ENCODE data around the gene C16orf89. TPM values are rescaled to one million over a fixed set of nuclear protein-coding genes. Genes with fewer than 3 reads are reported as not detected.
"Not testable (repeated sequence)": the region's sequence is repeated elsewhere in the genome, so short reads cannot be mapped to it uniquely, and the experiment has no call there.

Gene C16orf89
- total and polyA plus RNA-seq, 9 donors = 0.17 to 5.4 (median 0.39) TPM; not detected in 1

- not testable (repeated sequence) for H3K27ac ChIP-seq (ENCODE audit: low read length); DNase-seq; H3K4me1 ChIP-seq (ENCODE audit: control insufficient read depth, insufficient read depth, low read length); H3K4me3 ChIP-seq (ENCODE audit: low read length); H3K9me3 ChIP-seq (replicated peaks; ENCODE audit: control insufficient read depth, low read depth, low read length); H3K27me3 ChIP-seq (ENCODE audit: control insufficient read depth, insufficient read depth, low read length)
- 85% methylated on average over 8 of the region's 11 CpGs for WGBS (ENCODE audit: insufficient coverage)
- peaks cover 18% of the 10 kb centered on the region for H3K36me3 ChIP-seq (ENCODE audit: control insufficient read depth, insufficient read depth, low read length)
Measured at GRCh38 chr16:5084099-5084731, 18.5 kb upstream of the C16orf89 start.

GRCh38 chr16:5083646-5084045 is 17.9 kb upstream of the C16orf89 start:
- not testable (repeated sequence) for H3K4me3 ChIP-seq (ENCODE audit: low read length); H3K27me3 ChIP-seq (ENCODE audit: control insufficient read depth, insufficient read depth, low read length); H3K9me3 ChIP-seq (replicated peaks; ENCODE audit: control insufficient read depth, low read depth, low read length); DNase-seq; H3K4me1 ChIP-seq (ENCODE audit: control insufficient read depth, insufficient read depth, low read length); H3K27ac ChIP-seq (ENCODE audit: low read length)
- 82% methylated on average over 7 of the region's 9 CpGs for WGBS (ENCODE audit: insufficient coverage)
- H3K36me3 ChIP-seq (ENCODE audit: control insufficient read depth, insufficient read depth, low read length) = peaks cover 23% of the 10 kb centered on the region

- 88% methylated on average over 3 of the region's 9 CpGs for WGBS (ENCODE audit: insufficient coverage)
- H3K27ac ChIP-seq (ENCODE audit: low read length); H3K9me3 ChIP-seq (replicated peaks; ENCODE audit: control insufficient read depth, low read depth, low read length); H3K27me3 ChIP-seq (ENCODE audit: control insufficient read depth, insufficient read depth, low read length); DNase-seq; H3K4me3 ChIP-seq (ENCODE audit: low read length); H3K4me1 ChIP-seq (ENCODE audit: control insufficient read depth, insufficient read depth, low read length): not testable (repeated sequence)
- peaks cover 41% of the 10 kb centered on the region for H3K36me3 ChIP-seq (ENCODE audit: control insufficient read depth, insufficient read depth, low read length)
Measured at GRCh38 chr16:5080996-5081395, 15.2 kb upstream of the C16orf89 start.

GRCh38 chr16:5080461-5080860 is 14.7 kb upstream of the C16orf89 start:
- H3K4me3 ChIP-seq (ENCODE audit: low read length); H3K9me3 ChIP-seq (replicated peaks; ENCODE audit: control insufficient read depth, low read depth, low read length); DNase-seq; H3K27ac ChIP-seq (ENCODE audit: low read length); H3K4me1 ChIP-seq (ENCODE audit: control insufficient read depth, insufficient read depth, low read length); H3K27me3 ChIP-seq (ENCODE audit: control insufficient read depth, insufficient read depth, low read length): not testable (repeated sequence)
- peaks cover 46% of the 10 kb centered on the region for H3K36me3 ChIP-seq (ENCODE audit: control insufficient read depth, insufficient read depth, low read length)
- WGBS (ENCODE audit: insufficient coverage) = 91% methylated on average over 8 of the region's 12 CpGs

GRCh38 chr16:5078626-5079025 is 12.9 kb upstream of the C16orf89 start:
- Histone ChIP-seq H3K9me3 (replicated peaks; ENCODE audit: control insufficient read depth, low read depth, low read length) (no peaks in the 10 kb centered on the region), H3K36me3 (ENCODE audit: control insufficient read depth, insufficient read depth, low read length) (peaks cover 50% of the 10 kb centered on the region), H3K27me3 (ENCODE audit: control insufficient read depth, insufficient read depth, low read length) (no peaks in the 10 kb centered on the region), H3K27ac (ENCODE audit: low read length) (no peak overlapping the region), H3K4me1 (ENCODE audit: control insufficient read depth, insufficient read depth, low read length) (no peaks in the 10 kb centered on the region), H3K4me3 (ENCODE audit: low read length) (no peak overlapping the region)
- 98% methylated on average over 14 of the region's 17 CpGs for WGBS (ENCODE audit: insufficient coverage)
- DNase-seq = no peak

- Histone ChIP-seq H3K36me3 (ENCODE audit: control insufficient read depth, insufficient read depth, low read length) (peaks cover 46% of the 10 kb centered on the region), H3K4me1 (ENCODE audit: control insufficient read depth, insufficient read depth, low read length) (peaks cover 8% of the 10 kb centered on the region), H3K27ac (ENCODE audit: low read length) (no peak overlapping the region), H3K4me3 (ENCODE audit: low read length) (no peak overlapping the region), H3K9me3 (replicated peaks; ENCODE audit: control insufficient read depth, low read depth, low read length) (no peaks in the 10 kb centered on the region), H3K27me3 (ENCODE audit: control insufficient read depth, insufficient read depth, low read length) (no peaks in the 10 kb centered on the region)
- 93% methylated on average over 13 of the region's 13 CpGs for whole genome bisulfite sequencing (ENCODE audit: insufficient coverage)
- DNase-seq = no peak
Measured at GRCh38 chr16:5077304-5077703, 11.5 kb upstream of the C16orf89 start.

- DNase-seq = no peak
- Histone ChIP-seq H3K27me3 (ENCODE audit: control insufficient read depth, insufficient read depth, low read length) (no peaks in the 10 kb centered on the region), H3K27ac (ENCODE audit: low read length) (no peak overlapping the region), H3K4me1 (ENCODE audit: control insufficient read depth, insufficient read depth, low read length) (peaks cover 16% of the 10 kb centered on the region), H3K4me3 (ENCODE audit: low read length) (no peak overlapping the region), H3K36me3 (ENCODE audit: control insufficient read depth, insufficient read depth, low read length) (peaks cover 46% of the 10 kb centered on the region), H3K9me3 (replicated peaks; ENCODE audit: control insufficient read depth, low read depth, low read length) (no peaks in the 10 kb centered on the region)
- 70% methylated on average over 4 of the region's 5 CpGs for whole genome bisulfite sequencing (ENCODE audit: insufficient coverage)
Measured at GRCh38 chr16:5075637-5076036, 9.9 kb upstream of the C16orf89 start.

GRCh38 chr16:5073771-5074170 is 8.0 kb upstream of the C16orf89 start:
- Histone ChIP-seq H3K4me1 (ENCODE audit: control insufficient read depth, insufficient read depth, low read length) (peaks cover 16% of the 10 kb centered on the region), H3K36me3 (ENCODE audit: control insufficient read depth, insufficient read depth, low read length) (peaks cover 39% of the 10 kb centered on the region)
- not testable (repeated sequence) for H3K9me3 ChIP-seq (replicated peaks; ENCODE audit: control insufficient read depth, low read depth, low read length); H3K4me3 ChIP-seq (ENCODE audit: low read length); H3K27ac ChIP-seq (ENCODE audit: low read length); DNase-seq; H3K27me3 ChIP-seq (ENCODE audit: control insufficient read depth, insufficient read depth, low read length)
- WGBS (ENCODE audit: insufficient coverage) = 97% methylated on average over 7 of the region's 15 CpGs

- no peak overlapping the region for H3K4me3 ChIP-seq (ENCODE audit: low read length)
- peaks cover 16% of the 10 kb centered on the region for H3K4me1 ChIP-seq (ENCODE audit: control insufficient read depth, insufficient read depth, low read length)
- no peak overlapping the region for H3K27ac ChIP-seq (ENCODE audit: low read length)
- no peaks in the 10 kb centered on the region for H3K27me3 ChIP-seq (ENCODE audit: control insufficient read depth, insufficient read depth, low read length)
- no peaks in the 10 kb centered on the region for H3K9me3 ChIP-seq (replicated peaks; ENCODE audit: control insufficient read depth, low read depth, low read length)
- peaks cover 35% of the 10 kb centered on the region for H3K36me3 ChIP-seq (ENCODE audit: control insufficient read depth, insufficient read depth, low read length)
- no peak for DNase-seq
- no CpG with 5 or more reads among the region's 2 CpGs for WGBS (ENCODE audit: insufficient coverage)
Measured at GRCh38 chr16:5073279-5073629, 7.5 kb upstream of the C16orf89 start.

- H3K9me3 ChIP-seq (replicated peaks; ENCODE audit: control insufficient read depth, low read depth, low read length) = no peaks in the 10 kb centered on the region
- peak overlapping the region; percentile 76 for H3K27ac ChIP-seq (ENCODE audit: low read length)
- DNase-seq = no peak
- no peaks in the 10 kb centered on the region for H3K27me3 ChIP-seq (ENCODE audit: control insufficient read depth, insufficient read depth, low read length)
- WGBS (ENCODE audit: insufficient coverage) = 73% methylated on average over 4 of the region's 12 CpGs
- peaks cover 16% of the 10 kb centered on the region for H3K4me1 ChIP-seq (ENCODE audit: control insufficient read depth, insufficient read depth, low read length)
- H3K4me3 ChIP-seq (ENCODE audit: low read length) = peak overlapping the region; percentile 86
- H3K36me3 ChIP-seq (ENCODE audit: control insufficient read depth, insufficient read depth, low read length) = peaks cover 29% of the 10 kb centered on the region
Measured at GRCh38 chr16:5072334-5073278, 6.8 kb upstream of the C16orf89 start.
